Measurements from ENCODE around the gene C6orf136. TPM values are rescaled to one million over a fixed set of nuclear protein-coding genes. Genes with fewer than 3 reads are reported as not detected.
A peak's percentile ranks its signal among the peaks of the same experiment; 100 is the strongest.

The C6orf136 gene
- total RNA-seq, 4 donors from 2014 or later, result 10.8 to 19.6 (median 16.6) TPM

DNA sequence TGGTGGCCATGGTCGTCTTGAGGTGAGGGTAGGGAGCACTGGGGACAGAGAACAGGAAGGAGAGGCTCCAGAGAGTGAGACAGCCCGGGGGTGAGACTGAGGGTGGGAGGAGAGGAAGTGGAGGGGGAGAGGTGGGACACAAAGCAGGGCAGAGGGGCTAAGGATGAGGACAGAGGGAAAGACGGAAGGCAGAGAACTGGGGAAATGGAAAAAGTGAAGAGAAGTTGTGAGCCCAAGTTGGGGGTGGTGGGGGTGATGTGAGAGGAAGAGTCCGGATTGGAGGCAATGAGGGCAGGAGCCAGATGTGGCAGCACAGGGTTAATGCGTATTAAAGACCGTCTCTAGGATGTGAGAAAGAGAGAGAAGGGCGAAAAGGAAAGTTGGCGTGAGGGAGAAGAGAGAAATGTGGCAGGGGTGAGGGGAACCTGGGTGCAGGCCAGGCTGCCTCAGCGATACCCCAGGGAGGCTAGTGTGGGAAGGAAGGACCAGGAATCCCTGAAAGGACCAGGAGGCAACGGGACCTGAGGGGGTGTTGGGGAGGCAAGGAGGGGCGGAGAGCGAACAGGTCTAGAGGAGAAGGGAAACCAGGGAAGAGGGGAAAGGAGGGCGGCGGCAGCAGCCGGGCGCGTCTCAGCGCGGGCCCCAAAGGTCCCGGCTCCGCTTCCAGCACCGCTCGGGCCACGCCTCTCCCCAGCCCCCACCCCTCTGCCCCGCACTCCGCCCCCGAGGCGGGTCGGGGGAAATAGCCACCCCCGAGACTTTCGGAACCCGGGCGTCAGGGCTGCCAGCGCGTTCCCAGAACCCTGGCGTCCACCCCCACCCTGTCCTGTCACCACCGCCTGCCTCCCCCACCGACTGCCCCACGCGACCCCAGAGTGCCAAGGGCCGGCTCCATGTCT lies 39.3 kb downstream of the C6orf136 start, which contains the start of gene PPP1R18:
Gene PPP1R18, minus strand, starts transcription at position 637 of the 899 bp plus-strand sequence. Its CDS starts 627 bp downstream, at position 10.
- H3K9me3 ChIP-seq, result no peaks in the 10 kb centered on the region
- H3K4me1 ChIP-seq, result peaks cover 4 to 81% (median 48%) of the 10 kb centered on the region in 3 donors
- H3K36me3 ChIP-seq, result no peaks in the 10 kb centered on the region
- peak within 1 kb of the TSS; percentile 91 to 92 for H3K4me3 ChIP-seq
- WGBS, 2 donors (ENCODE audit: low coverage in 1 of 2), result 0 to 2% methylated on average over 8 to 11 of the region's 41 CpGs
- peak; percentile 43 for ATAC-seq
- no peaks in the 10 kb centered on the region for H3K27me3 ChIP-seq
- H3K27ac ChIP-seq, result peak within 1 kb of the TSS; percentile 92 to 100 (median 98)
- TF ChIP-seq POLR2AphosphoS5 (IDR thresholded peaks at IDR 0.05) (peak; percentile 74), EP300 (IDR thresholded peaks at IDR 0.05) (no peak), POLR2A (IDR thresholded peaks at IDR 0.05) (peak in 1 of 2 donors; percentile 42)
- TF ChIP-seq, protein P1, sequence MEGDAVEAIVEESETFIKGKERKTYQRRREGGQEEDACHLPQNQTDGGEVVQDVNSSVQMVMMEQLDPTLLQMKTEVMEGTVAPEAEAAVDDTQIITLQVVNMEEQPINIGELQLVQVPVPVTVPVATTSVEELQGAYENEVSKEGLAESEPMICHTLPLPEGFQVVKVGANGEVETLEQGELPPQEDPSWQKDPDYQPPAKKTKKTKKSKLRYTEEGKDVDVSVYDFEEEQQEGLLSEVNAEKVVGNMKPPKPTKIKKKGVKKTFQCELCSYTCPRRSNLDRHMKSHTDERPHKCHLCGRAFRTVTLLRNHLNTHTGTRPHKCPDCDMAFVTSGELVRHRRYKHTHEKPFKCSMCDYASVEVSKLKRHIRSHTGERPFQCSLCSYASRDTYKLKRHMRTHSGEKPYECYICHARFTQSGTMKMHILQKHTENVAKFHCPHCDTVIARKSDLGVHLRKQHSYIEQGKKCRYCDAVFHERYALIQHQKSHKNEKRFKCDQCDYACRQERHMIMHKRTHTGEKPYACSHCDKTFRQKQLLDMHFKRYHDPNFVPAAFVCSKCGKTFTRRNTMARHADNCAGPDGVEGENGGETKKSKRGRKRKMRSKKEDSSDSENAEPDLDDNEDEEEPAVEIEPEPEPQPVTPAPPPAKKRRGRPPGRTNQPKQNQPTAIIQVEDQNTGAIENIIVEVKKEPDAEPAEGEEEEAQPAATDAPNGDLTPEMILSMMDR (IDR thresholded peaks at IDR 0.05), result no peak

- H3K27me3 ChIP-seq, result no peaks in the 10 kb centered on the region
- H3K4me3 ChIP-seq, result peak overlapping the region; percentile 91 to 92
- no peaks in the 10 kb centered on the region for H3K36me3 ChIP-seq
- TF ChIP-seq EP300 (IDR thresholded peaks at IDR 0.05) (no peak), POLR2AphosphoS5 (IDR thresholded peaks at IDR 0.05) (peak; percentile 97), POLR2A (IDR thresholded peaks at IDR 0.05) (peak; percentile 35 to 43)
- TF ChIP-seq, protein P1 (IDR thresholded peaks at IDR 0.05), result no peak
- peaks cover 4 to 78% (median 48%) of the 10 kb centered on the region in 3 donors for H3K4me1 ChIP-seq
- H3K27ac ChIP-seq, result peak overlapping the region; percentile 92 to 100 (median 98)
- no peaks in the 10 kb centered on the region for H3K9me3 ChIP-seq
- WGBS, 2 donors (ENCODE audit: low coverage in 1 of 2), result 0% methylated on average over 6 to 8 of the region's 52 CpGs
- peak; percentile 78 for ATAC-seq
These were observed 40.1 kb downstream of the C6orf136 start for GRCh38 chr6:30686908-30687658.

- Histone ChIP-seq H3K9me3 (no peaks in the 10 kb centered on the region), H3K4me1 (peaks cover 4 to 70% (median 42%) of the 10 kb centered on the region in 3 donors), H3K36me3 (no peaks in the 10 kb centered on the region), H3K27ac (peak overlapping the region; percentile 92 to 100 (median 98)), H3K4me3 (peak overlapping the region; percentile 91 to 92), H3K27me3 (no peaks in the 10 kb centered on the region)
- 0% methylated on average over 6 of the region's 22 CpGs; no CpG with 5 or more reads in 1 of the 2 donors for WGBS, 2 donors (ENCODE audit: low coverage in 1 of 2)
- TF ChIP-seq EP300 (IDR thresholded peaks at IDR 0.05) (no peak), POLR2A (IDR thresholded peaks at IDR 0.05) (no peak)
- TF ChIP-seq, protein P1 (IDR thresholded peaks at IDR 0.05), result peak in 1 of 4 experiments; percentile 64
- no peak for ATAC-seq
These were observed 40.9 kb downstream of the C6orf136 start for GRCh38 chr6:30687659-30688431.

GRCh38 chr6:30688569-30688968 lies 41.6 kb downstream of the C6orf136 start:
- WGBS, 2 donors (ENCODE audit: low coverage in 1 of 2), result 60 to 89% methylated on average over 5 to 8 of the region's 9 CpGs
- H3K36me3 ChIP-seq, result no peaks in the 10 kb centered on the region
- H3K27ac ChIP-seq, result peak overlapping the region; percentile 92 to 100 (median 98)
- H3K9me3 ChIP-seq, result no peaks in the 10 kb centered on the region
- H3K4me3 ChIP-seq, result peak overlapping the region in 1 of 2 donors; percentile 92
- ATAC-seq, result no peak
- H3K27me3 ChIP-seq, result no peaks in the 10 kb centered on the region
- peaks cover 4 to 63% (median 37%) of the 10 kb centered on the region in 3 donors for H3K4me1 ChIP-seq
- TF ChIP-seq, protein P1 (IDR thresholded peaks at IDR 0.05), result no peak
- TF ChIP-seq POLR2AphosphoS5 (IDR thresholded peaks at IDR 0.05), result no peak
- TF ChIP-seq POLR2A (IDR thresholded peaks at IDR 0.05), result no peak
- TF ChIP-seq EP300 (IDR thresholded peaks at IDR 0.05), result no peak
